Breast epithelium (tissue), 3 donors: ENCODE measurements around the gene UBL7.

Source experiments
- POLR2A ChIP-seq: fragments of 450-650 bp; IDR thresholded peaks from one replicate; pipeline ENCODE4 v1.6.1; 2016; ENCODE audit warnings: antibody characterized with exemption, mild to moderate bottlenecking, moderate library complexity
- TF ChIP-seq, protein P1 (sequence below), 3 donors: fragments of 450-650 bp; IDR thresholded peaks; one replicate each; pipeline ENCODE4 v1.5.1; 2016 to 2017; ENCODE audit warnings: antibody characterized with exemption in 3 of 3, mild to moderate bottlenecking in 3 of 3, moderate library complexity in 3 of 3

DNA sequence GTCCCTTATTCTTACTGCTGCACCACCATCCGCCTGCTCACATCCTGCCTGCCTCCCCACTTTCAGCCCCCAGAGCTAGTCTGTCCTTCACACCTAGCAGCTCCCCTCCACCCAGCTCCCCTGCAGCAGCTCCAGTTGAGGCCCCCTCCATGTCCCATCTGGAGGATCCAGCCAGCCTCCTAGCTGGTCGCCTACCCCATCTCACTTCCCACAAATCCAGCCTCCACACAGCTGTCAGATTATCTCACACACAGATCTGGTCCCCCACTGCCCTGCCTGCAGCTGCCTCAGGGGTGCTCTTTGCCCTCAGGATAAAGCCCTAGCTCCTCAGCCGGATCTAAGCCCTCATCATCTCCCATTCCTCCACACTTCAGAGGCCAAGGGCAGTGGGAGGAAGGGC, 18.4 kb downstream of the UBL7 start:
- TF ChIP-seq, protein P1, sequence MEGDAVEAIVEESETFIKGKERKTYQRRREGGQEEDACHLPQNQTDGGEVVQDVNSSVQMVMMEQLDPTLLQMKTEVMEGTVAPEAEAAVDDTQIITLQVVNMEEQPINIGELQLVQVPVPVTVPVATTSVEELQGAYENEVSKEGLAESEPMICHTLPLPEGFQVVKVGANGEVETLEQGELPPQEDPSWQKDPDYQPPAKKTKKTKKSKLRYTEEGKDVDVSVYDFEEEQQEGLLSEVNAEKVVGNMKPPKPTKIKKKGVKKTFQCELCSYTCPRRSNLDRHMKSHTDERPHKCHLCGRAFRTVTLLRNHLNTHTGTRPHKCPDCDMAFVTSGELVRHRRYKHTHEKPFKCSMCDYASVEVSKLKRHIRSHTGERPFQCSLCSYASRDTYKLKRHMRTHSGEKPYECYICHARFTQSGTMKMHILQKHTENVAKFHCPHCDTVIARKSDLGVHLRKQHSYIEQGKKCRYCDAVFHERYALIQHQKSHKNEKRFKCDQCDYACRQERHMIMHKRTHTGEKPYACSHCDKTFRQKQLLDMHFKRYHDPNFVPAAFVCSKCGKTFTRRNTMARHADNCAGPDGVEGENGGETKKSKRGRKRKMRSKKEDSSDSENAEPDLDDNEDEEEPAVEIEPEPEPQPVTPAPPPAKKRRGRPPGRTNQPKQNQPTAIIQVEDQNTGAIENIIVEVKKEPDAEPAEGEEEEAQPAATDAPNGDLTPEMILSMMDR (IDR thresholded peaks at IDR 0.05) = no peak
- TF ChIP-seq POLR2A = no peak
